Measurements from ENCODE around the gene KCNJ4.

The KCNJ4 gene

DNA sequence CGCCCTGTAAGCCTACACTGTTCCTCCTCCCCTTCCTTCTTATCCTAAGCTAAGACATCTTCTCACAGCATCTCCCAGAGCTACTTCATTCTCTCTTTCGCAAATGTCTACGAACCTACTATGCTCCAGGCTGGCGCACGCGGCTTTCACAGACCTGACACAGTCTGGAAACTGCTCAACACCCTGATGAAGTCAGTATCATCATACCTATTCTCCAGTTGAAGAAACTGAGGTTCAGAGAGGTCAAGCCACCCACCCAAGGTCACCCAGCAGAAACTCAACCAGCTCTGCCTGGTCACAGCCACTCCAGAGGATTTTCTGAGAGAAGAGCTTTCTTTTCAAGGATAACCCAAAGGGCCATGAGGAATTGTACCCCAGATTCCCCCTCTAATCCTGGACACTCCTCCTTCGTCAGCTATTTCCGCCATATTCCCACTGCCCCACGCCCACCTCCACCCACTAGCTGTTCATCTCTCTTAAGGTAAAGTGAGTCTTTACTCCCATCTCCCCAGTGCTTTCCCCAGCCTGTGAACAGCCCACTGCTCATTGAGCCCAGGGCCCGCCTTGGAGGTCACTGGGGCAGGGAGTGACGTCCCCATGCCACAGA lies 1.8 kb downstream of the KCNJ4 start:
- DNase-seq (ENCODE audit: low read depth in 4 of 4, low spot score in 1 of 4), result no peak

DNA sequence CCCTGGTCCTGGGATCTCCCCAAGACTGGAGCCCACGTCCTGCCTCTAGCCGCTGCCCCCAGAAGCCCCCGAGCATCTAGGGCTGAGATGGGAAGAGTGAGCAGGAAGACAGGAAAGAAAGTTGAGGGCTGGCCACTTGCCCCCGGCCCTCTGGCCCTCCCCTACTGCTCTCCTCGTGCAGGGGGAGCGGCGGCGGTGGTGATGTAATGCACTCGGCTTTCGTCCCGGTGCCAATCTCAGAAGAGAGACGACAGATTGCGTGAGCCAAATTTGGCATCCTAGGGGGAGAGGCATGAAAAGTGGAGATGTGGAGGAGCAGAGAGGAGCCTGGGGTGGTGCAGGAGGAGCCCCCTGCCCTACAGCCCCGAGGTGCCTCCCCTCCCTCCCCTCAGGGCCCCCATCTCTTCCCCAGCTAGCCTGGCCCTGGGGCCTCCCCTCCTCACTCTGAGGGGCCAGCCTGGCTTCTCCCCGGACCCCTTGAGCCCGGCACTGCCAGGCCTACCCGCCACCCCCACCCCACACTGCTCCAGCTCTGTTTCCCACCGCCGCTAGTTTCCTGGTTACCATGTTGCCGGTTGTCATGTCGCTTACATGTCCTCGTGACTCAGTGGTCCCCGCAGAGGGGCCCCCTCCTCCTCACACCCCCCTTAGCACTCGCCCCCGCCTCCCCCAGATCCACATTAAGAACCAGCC lies 2.5 kb downstream of the KCNJ4 start:
- DNase-seq (ENCODE audit: low read depth in 4 of 4, low spot score in 1 of 4), result no peak

DNA sequence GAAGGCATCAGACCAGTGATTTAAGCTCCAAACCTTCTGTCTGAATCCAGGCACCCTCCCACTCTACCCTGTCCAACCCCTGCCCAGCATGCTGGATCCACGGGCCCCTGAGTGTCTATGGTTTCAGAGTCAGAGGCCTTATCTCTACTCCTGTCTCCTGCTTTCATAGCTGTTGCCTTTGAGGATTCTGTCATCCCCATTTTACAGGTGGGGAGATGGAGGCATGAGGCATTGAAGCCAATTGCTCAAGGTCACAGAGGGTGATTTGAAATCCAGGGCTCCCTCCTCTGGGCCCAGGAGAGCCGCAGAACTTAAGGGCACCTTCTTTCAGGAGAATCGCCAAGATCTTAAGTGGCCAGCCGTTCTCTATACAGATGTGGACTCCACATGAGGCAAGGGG lies 3.1 kb downstream of the KCNJ4 start:
- no peak for DNase-seq (ENCODE audit: low read depth in 4 of 4, low spot score in 1 of 4)

DNA sequence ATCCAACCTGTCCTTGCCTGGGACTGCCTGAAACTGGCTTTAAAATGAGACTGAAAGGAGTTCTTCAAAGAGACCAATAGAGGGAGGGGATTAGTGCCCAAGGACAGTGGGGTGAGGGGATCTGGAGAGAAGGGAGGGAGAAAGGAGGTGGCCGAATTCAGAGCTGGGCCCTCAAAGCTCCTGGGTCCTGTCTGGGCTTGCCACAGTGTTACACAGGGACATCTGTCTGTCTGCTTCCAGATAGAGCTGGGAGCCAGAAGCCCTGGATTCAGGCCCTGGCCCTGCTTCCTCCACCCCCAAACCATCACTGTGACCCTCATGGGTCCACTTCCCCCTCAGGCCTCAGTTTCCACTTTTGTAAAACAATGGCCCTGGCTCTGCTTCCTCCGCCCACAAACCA lies 3.6 kb downstream of the KCNJ4 start:
- DNase-seq (ENCODE audit: low read depth in 4 of 4, low spot score in 1 of 4), result no peak

DNA sequence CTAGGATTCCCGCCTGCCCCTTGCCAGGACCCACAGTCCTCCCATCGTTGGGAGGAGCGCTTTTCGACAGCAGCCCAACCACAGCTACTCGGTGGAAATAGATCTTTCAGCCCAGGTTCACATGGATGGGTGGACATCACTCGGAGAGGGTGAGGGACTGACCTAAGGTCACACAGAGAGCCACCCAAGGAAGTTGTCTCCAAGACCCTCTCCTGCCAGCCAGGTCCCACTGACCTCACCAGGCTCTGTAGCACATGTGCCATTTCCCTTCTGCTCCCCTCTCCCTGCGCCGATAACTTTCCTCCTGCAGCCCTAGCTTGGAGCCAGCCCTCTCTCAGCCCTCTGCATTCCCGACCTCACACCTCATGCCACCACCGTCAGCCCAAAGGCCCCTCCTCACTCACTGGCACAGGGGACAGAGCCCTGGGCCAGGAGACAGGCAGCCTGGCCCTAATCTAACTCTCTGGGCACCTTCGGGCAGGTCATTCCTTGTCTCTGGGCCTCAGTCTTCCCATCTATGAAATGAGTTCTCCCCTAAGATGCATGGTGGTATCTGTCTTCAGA lies 4.7 kb downstream of the KCNJ4 start:
- DNase-seq (ENCODE audit: low read depth in 4 of 4, low spot score in 1 of 4), result no peak

DNA sequence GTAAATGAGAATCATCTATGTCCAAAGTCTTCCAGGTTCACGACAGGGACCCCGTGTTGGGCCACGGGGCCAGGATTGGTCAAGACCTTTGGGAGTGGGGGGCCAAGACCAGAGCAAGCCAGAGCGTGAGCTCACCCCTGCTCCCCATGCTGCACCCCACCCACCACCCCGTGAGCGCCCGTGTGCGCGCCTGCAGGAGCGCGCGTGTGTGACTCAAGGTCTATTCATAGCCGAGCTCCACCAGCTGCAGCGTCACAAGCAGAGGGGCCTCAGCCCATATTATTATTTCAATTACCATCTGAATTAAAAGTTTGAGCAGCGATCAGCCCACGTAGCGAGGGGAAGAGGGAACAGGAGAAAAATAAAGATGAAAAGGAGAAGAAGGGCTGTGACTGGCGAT lies 5.2 kb downstream of the KCNJ4 start:
- no peak for DNase-seq (ENCODE audit: low read depth in 4 of 4, low spot score in 1 of 4)

DNA sequence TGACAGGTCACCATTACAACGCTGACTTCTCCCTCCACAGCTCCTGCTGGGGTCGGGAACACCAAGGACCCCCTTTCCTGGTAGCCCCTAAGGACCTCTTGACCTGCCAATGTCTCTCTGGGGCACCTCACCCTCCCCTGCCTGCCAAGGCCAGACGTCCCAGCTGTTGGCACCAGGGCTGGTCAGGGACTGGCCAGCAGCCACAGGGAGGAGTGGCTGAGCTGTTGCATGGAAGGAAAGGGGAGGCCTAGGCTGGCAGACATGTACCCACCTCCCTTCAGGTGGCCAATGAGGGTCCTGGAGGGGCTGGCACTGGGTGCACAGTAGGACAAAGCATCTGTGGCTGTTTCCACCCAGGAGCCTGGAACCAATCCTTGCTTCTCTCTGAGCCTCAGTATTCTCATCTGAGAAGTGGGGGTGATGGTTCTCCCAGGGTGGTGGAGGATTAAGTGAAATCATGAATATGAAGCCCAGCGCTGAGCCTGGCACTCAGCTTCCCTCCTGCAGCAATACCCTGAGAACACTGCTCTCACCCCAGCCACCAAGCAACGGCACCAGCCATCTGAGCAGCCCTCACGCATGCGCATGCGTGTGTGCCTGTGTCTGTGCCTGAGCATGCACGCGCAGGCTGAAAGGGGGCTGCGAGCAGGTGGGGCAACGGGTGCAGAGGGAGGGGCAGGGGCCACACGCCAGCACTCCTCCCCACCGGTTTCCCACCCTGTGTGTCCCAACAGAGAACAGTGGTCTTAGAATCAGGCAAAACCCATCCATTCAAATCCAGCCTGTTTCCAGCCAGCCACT lies 5.9 kb downstream of the KCNJ4 start:
- no peak for DNase-seq (ENCODE audit: low read depth in 4 of 4, low spot score in 1 of 4)

DNA sequence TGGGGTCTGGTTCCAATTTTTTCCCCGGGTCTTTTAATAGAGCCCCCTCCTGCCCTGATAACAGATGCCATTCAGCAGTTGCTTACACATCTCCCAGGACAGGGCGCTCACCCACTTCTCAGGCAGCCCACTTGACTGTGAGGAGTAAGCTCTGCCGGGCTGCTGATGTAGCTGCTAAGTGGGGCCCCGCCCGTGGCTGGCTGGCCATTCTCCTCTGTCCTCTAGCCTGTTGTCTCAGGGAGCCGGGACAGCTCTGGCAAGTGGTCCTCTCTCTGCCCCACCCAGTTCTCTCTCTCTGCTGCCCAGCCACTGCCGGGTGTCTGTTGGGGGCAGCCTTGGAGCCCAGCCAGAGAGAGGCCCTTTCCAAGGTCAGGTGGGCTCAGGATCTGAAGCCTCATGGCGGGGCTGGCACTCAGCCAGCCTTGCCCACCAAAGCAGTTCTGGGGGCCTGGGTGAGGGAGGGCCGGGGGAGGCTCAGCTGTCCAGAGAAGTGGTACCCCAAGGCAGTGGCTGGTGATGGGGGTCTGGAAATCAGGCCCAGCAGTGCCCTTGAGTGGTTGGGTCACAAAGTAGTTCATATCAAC lies 8.9 kb downstream of the KCNJ4 start:
- no peak for DNase-seq (ENCODE audit: low read depth in 4 of 4, low spot score in 1 of 4)

DNA sequence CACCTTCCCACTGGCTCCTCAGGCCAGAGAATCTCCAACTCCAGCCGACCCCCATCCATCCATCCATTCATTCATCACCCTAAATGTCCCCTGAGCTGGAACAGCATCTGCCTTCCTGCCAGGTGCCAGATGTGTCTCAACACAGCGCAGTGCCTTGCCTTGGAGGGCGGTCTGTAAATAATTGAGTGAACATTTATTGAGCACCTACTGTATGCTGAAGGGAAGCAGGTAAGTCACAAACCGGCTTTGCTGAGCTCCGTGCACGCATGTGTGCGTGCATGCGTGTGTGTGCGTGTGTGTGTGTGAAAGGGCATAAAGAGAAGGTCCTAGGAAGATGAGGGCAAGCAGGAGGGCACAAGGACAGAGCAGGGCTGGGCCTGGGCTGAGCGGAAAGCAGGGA lies 10.2 kb downstream of the KCNJ4 start:
- DNase-seq (ENCODE audit: low read depth in 4 of 4, low spot score in 1 of 4), result no peak

DNA sequence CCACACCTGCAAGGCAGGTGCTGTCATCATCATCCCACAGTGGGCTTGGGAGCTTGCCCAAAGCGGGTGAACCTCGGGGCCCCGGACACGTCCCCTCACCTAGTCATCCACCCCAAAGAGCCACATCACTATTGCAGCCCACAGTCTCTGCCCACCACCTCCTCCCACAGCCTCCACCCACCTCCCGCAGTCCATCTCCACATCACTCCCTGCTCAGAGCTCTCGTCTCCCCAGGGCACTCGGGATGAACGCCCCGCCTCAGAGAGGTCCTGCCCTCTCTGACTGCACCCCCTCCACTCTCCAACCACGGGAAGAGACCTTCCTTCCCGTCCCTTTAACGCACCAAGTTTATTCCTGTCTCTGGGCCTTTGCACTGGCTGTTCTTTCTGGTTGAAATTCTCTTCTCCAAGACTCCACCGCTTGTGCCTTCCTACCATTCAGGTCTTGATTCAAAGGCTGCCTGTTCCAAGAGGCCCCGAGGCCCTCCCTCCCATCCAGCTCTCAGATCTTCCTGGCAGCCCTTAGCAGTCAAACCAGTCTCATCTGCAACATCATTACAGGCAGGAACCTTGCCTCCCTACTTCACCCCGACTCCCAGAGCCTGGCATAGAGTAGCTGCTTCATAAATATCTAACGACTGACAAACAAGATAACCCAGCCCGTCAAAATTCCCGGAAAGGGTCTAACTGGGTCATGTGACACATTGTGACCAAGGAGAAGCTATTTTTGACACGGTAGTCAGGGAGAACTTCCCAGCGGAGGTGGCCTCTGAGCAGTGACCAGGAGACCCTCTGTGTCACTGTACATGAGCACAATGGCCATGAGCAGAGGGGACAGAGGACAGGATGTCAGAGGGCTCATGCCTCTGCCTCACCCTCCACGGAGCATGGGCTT lies 11.1 kb downstream of the KCNJ4 start:
- DNase-seq (ENCODE audit: low read depth in 4 of 4, low spot score in 1 of 4), result no peak

DNA sequence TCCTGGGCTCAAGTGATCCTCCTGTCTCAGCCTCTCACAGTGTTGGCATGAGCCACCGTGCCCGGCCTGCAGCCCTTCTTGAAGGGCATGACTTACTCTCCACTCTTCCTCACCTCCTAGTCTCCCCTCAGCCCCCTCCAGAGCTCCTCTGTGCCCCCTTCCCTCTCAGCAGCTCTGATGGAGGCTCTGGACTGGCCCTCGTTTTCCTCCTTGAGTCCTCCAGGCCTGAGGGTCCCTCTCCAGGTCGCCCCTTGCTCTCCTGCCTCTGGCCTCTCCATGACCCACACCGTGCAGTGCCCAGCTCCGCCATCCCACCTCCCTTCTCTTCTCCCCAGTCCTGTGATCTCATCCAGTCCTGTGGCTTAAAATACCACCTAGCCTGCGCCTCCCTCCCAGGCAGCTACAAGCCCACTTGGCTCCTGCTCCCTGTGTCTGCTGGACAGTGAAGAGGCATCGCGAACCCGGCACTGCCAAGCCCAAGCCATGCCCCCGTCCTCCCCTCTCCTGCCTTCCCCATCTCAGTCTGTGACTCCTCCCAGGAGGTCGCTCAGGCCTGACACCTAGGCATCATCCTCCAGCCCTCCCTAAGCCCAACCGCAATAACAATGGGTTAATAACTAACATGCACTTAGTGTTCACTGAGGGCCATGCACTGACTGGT lies 11.9 kb downstream of the KCNJ4 start:
- no peak for DNase-seq (ENCODE audit: low read depth in 4 of 4, low spot score in 1 of 4)

DNA sequence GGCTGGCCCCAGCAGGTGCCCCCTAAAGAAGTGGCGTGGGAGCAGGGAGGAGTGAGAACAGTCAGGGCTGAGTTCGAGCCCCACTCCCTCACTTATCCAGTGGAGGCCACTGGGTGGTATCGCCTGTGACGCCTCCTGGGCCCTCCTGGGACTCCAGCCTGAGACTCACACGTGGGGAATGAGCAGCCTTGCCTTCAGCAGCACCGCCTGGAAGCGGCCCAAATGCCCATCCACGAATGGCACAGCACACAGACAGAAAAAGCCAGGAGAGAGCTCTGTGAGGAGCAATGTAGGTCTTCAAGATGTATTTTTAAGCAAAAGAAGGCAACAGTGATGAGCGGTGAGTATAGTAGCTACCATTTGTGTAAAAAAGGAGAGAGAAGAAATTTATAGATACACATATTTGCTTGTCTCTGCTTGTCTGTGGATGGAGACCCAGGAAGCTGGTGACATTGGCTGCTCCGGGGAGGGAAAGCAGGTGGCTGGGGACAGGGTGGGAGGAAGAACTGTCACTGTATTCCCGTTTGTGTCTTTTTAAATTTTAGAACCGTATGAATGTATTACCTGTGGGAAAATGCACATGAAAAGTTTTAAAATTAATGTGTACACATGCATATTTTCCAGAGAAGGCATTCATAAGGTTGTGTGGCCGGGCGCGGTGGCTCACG lies 13.2 kb downstream of the KCNJ4 start:
- no peak for DNase-seq (ENCODE audit: low read depth in 4 of 4, low spot score in 1 of 4)

DNA sequence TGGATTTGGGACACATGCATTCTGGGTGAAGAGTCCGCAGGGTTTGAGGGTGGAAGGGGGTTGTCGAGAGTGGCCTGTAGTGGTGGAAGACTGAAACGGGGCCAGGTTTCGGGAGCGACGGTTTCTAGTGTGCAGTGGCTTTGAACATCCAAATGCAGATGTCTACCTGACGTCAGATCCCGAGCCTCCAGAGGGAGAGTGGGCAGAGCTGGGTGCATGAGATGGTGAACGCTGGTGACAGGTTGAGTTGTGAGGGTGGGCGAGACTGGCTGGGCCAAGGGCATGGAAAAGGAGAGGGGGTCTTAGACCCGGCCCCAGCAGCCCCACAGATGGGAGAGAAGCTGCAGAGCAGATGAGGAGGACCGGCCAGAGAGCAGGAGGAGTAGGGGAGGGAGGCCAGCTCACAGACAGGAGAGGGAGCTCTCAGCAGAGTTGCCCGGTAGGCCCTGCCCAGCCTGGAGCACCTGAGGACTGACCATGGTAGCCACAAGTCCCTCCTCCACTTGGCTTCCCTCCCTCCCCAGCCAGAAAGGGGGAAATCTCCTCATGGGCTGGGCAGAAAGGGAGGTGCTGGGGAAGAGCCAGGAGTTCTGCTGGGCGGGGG lies 14.2 kb downstream of the KCNJ4 start:
- no peak for DNase-seq (ENCODE audit: low read depth in 4 of 4, low spot score in 1 of 4)

DNA sequence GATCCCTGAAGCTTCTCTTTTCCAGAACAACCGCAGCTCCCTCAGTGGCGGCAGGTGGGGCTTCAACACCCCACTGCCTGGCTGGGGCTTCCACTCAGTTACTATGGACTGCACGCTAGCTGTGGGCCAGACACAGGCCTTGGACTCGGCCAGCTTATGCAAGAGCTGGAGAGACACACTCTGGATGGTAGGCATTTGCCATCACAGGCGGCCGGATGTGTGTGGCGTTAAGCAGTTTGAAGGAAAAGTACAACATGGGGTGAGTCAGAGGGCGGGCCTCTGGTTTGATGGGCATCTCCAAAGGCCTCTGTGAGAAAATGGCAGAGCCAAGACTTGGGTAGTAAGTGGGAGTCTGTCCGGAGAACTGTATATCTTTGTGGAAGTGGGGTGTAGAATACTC lies 17.6 kb downstream of the KCNJ4 start:
- no peak for DNase-seq (ENCODE audit: low read depth in 4 of 4, low spot score in 1 of 4)

DNA sequence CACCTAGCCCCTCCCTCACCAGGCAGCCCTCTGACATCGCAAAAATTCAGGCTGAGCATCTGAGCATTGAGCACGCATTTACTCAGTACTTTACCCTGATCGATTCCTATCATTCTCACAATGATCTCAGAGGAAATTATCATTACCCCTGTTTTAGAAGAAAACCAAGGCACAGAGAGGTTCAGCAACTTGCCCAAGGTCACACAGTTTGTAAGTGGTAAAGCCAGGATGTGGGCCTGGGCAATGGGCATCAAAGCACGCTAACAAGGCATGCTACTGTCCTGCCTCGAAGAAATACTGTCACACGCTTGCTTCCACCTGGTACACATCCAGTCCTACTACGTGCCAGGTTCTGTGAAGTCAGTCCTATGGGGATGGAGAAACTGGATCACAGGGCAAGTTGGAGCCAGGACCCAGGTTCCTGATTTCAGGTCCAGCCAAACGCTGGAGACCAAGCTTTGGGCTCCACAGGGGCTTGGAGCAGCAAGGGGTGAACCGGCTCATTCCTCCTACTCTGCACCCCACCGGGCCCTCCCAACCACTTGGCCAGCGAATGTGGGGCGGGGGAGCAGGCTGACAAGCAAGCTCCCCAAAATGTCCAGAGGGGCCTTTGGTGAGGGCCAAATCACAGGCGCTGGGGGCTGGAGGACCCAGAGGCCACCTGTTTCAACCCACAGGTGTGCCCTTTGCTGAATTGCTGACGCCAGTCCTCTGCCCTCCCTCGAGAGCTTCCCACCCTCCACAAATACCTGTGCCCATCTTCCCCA lies 18.2 kb downstream of the KCNJ4 start:
- no peak for DNase-seq (ENCODE audit: low read depth in 4 of 4, low spot score in 1 of 4)

DNA sequence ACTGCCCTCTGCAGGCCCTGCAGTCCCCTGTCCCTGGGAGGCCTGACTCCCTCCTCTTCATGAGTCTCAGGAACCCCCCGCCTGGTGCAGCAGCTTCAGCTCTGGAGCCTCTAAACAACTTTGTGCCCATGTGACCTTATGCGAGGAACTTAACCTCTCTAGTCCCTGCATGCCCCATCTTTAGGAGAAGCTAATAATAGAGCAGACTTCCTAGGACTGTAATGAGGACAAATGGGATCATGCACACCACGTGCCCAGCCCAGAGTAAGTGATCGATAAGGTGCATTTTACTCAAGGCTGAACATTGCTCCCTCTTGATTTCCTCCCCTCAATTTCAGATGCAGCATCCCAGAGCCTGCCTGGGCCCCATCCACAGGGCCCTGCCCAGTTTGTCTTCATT lies 19.0 kb downstream of the KCNJ4 start:
- DNase-seq (ENCODE audit: low read depth in 4 of 4, low spot score in 1 of 4), result no peak

DNA sequence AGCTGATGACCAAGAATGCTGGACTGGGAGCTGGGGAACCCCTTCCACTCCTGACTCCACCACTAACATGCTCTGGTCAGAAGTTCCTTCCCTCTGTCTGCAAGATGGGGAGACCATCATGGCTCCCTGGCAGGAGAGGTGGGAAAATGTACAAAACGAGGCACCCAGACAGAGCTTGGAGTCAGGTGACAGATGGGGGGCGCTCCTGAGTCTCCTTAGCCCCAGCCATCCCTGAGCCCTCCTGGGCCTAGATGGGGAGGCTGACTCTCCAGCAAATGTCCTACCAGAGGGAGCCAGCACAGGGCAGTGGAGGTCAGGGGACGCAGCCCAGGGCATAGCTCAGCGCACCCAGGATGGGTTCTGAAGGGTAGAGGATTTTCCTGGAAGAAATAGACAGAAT lies 20.0 kb downstream of the KCNJ4 start:
- DNase-seq (ENCODE audit: low read depth in 4 of 4, low spot score in 1 of 4), result no peak

DNA sequence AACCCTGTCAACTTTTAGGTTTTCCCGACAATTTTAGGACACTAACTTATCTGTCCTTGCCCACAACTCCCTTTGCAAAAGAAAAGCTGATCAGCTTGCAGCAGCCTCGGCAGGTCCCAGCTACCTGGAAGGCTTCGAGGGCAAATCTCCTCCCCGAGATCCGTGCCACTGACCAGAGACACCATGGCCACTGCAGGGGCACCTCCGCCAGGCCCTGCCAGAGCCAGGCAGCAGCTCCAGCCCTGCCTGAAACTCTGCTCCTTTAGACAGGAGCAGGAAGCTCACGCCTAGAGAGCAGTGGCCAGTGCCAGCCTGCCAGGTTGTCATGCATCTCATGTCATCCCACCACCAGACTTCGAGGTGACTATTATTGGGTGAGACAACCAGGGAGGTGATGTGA lies 21.1 kb downstream of the KCNJ4 start:
- DNase-seq (ENCODE audit: low read depth in 4 of 4, low spot score in 1 of 4), result no peak

DNA sequence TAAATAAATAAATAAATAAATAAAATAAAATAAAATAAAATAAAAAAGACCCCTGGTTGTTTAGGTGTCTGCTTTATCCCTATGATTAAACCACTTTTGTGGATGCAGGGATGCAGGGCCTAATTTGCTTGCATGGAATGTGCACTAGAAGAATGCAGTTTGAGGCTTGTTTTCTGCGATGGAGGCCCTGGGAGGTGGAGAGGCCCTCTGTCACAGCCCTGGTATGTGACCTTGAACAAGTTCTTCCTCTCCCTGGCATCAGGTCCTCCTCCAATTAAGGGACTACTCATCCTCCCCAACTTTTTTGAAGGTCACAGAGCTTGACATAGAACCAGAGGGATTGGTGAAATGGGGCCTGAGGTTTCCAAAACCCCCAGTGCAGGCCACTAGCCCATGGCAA lies 22.7 kb downstream of the KCNJ4 start:
- no peak for DNase-seq (ENCODE audit: low read depth in 4 of 4, low spot score in 1 of 4)
